ENCODE results near the gene ZNF431. TPM values are rescaled to one million over a fixed set of nuclear protein-coding genes. Genes with fewer than 3 reads are reported as not detected.

The ZNF431 gene
- total and polyA plus RNA-seq, 2 donors (not counting 1 experiment from before 2014, with no cell fraction given) = 19.8 to 40.7 TPM

DNA sequence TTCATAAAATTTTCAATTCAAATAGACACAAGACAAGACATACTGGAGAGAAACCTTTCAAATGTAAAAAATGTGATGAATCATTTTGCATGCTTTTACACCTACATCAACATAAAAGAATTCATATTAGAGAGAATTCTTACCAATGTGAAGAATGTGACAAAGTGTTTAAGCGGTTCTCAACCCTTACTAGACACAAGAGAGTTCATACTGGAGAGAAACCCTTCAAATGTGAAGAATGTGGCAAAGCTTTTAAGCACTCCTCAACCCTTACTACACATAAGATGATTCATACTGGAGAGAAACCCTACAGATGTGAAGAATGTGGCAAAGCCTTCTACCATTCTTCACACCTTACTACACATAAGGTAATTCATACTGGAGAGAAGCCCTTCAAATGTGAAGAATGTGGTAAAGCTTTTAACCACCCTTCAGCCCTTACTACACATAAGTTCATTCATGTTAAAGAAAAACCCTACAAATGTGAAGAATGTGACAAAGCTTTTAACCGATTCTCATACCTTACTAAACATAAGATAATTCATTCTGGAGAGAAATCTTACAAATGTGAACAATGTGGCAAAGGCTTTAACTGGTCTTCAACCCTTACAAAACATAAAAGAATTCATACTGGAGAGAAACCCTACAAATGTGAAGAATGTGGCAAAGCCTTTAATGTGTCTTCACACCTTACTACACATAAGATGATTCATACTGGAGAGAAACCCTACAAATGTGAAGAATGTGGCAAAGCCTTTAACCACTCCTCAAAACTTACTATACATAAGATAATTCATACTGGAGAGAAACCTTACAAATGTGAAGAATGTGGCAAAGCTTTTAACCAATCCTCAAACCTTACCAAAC is 24.6 kb upstream of the ZNF431 start:
- CTCF ChIA-PET = no interaction called here

DNA sequence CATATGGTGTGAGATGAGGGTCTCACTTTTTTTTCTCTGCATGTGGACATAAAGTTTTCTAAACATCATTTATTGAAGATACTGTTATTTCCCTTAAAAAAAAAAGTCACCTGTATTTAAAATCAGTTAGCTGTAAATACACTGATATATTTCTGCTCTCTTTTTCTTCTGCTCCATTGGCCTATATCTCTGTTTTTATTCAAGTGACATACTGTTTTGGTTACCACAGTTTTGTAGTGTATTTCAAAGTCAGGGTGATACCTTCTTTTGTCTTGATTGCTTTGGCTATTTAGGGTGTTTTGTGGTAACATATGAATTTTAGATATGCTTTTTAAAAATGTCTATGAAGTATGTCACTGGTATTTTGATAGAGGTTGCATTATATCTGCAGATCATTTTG is 15.8 kb upstream of the ZNF431 start:
- TF ChIP-seq, protein P1, sequence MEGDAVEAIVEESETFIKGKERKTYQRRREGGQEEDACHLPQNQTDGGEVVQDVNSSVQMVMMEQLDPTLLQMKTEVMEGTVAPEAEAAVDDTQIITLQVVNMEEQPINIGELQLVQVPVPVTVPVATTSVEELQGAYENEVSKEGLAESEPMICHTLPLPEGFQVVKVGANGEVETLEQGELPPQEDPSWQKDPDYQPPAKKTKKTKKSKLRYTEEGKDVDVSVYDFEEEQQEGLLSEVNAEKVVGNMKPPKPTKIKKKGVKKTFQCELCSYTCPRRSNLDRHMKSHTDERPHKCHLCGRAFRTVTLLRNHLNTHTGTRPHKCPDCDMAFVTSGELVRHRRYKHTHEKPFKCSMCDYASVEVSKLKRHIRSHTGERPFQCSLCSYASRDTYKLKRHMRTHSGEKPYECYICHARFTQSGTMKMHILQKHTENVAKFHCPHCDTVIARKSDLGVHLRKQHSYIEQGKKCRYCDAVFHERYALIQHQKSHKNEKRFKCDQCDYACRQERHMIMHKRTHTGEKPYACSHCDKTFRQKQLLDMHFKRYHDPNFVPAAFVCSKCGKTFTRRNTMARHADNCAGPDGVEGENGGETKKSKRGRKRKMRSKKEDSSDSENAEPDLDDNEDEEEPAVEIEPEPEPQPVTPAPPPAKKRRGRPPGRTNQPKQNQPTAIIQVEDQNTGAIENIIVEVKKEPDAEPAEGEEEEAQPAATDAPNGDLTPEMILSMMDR (IDR thresholded peaks at IDR 0.05) = no peak
- TF ChIP-seq EZH2 (IDR thresholded peaks at IDR 0.05; ENCODE audit: borderline replicate concordance, insufficient read depth, low read depth, low read length, poor library complexity, severe bottlenecking) = no peak
- Histone ChIP-seq H3K4me3 (ENCODE audit: control extremely low read depth in 1 of 5, extremely low read depth in 1 of 5, insufficient read depth in 1 of 5, low read depth in 2 of 5, low read length in 4 of 5) (no peak overlapping the region), H4K20me1 (ENCODE audit: control insufficient read depth, insufficient read depth, low read length, poor library complexity, severe bottlenecking) (no peaks in the 10 kb centered on the region), H3K4me1 (ENCODE audit: control insufficient read depth in 2 of 2, insufficient read depth in 2 of 2, low read length in 2 of 2) (no peaks in the 10 kb centered on the region), H3K36me3 (replicated peaks in 1 of 2; ENCODE audit: control extremely low read depth in 1 of 2, control insufficient read depth in 1 of 2, extremely low read depth in 1 of 2, insufficient read depth in 2 of 2, low read length in 1 of 2) (no peaks in the 10 kb centered on the region), H2AFZ (ENCODE audit: insufficient read depth, low read depth, low read length, poor library complexity, severe bottlenecking) (no peak overlapping the region), H3K9me3 (ENCODE audit: control extremely low read depth in 1 of 3, control insufficient read depth in 2 of 3, insufficient read depth in 1 of 3, low read length in 2 of 3) (peaks cover 0 to 3% (median 0%) of the 10 kb centered on the region in 3 donors), H3K27ac (ENCODE audit: low read length in 2 of 2) (no peak overlapping the region), H3K79me2 (ENCODE audit: control insufficient read depth, insufficient read depth, low read length) (no peaks in the 10 kb centered on the region), H3K4me2 (replicated peaks; ENCODE audit: low read depth, low read length, poor library complexity, severe bottlenecking) (no peak overlapping the region), H3K9ac (ENCODE audit: low read length) (no peak overlapping the region), H3K27me3 (replicated peaks in 1 of 4; ENCODE audit: control extremely low read depth in 1 of 4, control insufficient read depth in 3 of 4, insufficient read depth in 4 of 4, low read length in 3 of 4) (no peaks in the 10 kb centered on the region)
- Mint-ChIP-seq H3K4me1 (no peaks in the 10 kb centered on the region), H3K9me3 (ENCODE audit: insufficient read depth) (peaks cover 4% of the 10 kb centered on the region), H3K27ac (no peak overlapping the region), H3K4me3 (no peak overlapping the region), H3K27me3 (no peaks in the 10 kb centered on the region)
- ChIA-PET POLR2A (no interaction called here), CTCF (no interaction called here)
- intact Hi-C loops (cut with micrococcal nuclease) = no loop called here
- DNase-seq (no peak), ATAC-seq (ENCODE audit: low read depth) (no peak)

More for the DNA sequence above, 24.6 kb upstream of the ZNF431 start:
- no peak for TF ChIP-seq EZH2 (IDR thresholded peaks at IDR 0.05; ENCODE audit: borderline replicate concordance, insufficient read depth, low read depth, low read length, poor library complexity, severe bottlenecking)
- TF ChIP-seq, protein P1 (IDR thresholded peaks at IDR 0.05) = no peak
- DNase-seq (no peak), ATAC-seq (ENCODE audit: low read depth) (no peak)
- Histone ChIP-seq H3K27ac (ENCODE audit: low read length in 2 of 2) (no peak overlapping the region), H3K27me3 (replicated peaks in 1 of 4; ENCODE audit: control extremely low read depth in 1 of 4, control insufficient read depth in 3 of 4, insufficient read depth in 4 of 4, low read length in 3 of 4) (no peaks in the 10 kb centered on the region), H3K9me3 (ENCODE audit: control extremely low read depth in 1 of 3, control insufficient read depth in 2 of 3, insufficient read depth in 1 of 3, low read length in 2 of 3) (peaks cover 5 to 20% (median 11%) of the 10 kb centered on the region in 3 donors), H3K9ac (ENCODE audit: low read length) (no peak overlapping the region), H3K4me1 (ENCODE audit: control insufficient read depth in 2 of 2, insufficient read depth in 2 of 2, low read length in 2 of 2) (no peaks in the 10 kb centered on the region), H2AFZ (ENCODE audit: insufficient read depth, low read depth, low read length, poor library complexity, severe bottlenecking) (no peak overlapping the region), H3K4me3 (ENCODE audit: control extremely low read depth in 1 of 5, extremely low read depth in 1 of 5, insufficient read depth in 1 of 5, low read depth in 2 of 5, low read length in 4 of 5) (no peak overlapping the region), H3K79me2 (ENCODE audit: control insufficient read depth, insufficient read depth, low read length) (peaks cover 2% of the 10 kb centered on the region), H4K20me1 (ENCODE audit: control insufficient read depth, insufficient read depth, low read length, poor library complexity, severe bottlenecking) (no peaks in the 10 kb centered on the region), H3K4me2 (replicated peaks; ENCODE audit: low read depth, low read length, poor library complexity, severe bottlenecking) (no peak overlapping the region), H3K36me3 (replicated peaks in 1 of 2; ENCODE audit: control extremely low read depth in 1 of 2, control insufficient read depth in 1 of 2, extremely low read depth in 1 of 2, insufficient read depth in 2 of 2, low read length in 1 of 2) (peaks cover 2 to 10% of the 10 kb centered on the region in 2 experiments)
- Mint-ChIP-seq H3K27ac (no peak overlapping the region), H3K4me1 (no peaks in the 10 kb centered on the region), H3K9me3 (ENCODE audit: insufficient read depth) (peaks cover 13% of the 10 kb centered on the region), H3K4me3 (no peak overlapping the region), H3K27me3 (no peaks in the 10 kb centered on the region)
- WGBS (ENCODE audit: insufficient coverage) = no CpG with 5 or more reads among the region's 2 CpGs
- intact Hi-C loops (cut with micrococcal nuclease) = no loop called here
- POLR2A ChIA-PET = no interaction called here
